Measurements from ENCODE around the gene ZNF580.

The ZNF580 gene

DNA sequence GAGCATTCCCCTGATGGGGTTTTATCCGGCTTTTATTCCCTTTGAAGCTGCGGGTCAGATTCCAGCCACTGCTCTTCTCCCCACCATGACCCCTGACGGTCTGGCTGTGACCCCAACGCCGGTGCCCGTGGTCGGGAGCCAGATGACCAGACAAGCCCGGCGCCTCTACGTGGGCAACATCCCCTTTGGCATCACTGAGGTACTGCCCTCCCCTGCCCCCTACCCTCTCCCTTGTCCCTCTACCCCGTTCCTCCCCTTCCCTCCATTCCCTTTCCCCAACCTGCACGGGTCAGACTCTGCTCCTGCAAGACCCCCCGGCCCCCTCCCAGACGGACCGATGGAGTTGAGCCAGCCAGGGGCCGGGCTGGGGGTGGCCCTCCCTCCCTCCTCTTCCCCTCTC lies 20.2 kb downstream of the ZNF580 start:
- ChIA-PET POLR2A (no interaction called here), CTCF (interaction anchor here (1.7 kb wide), 1 partner anchor 10 kb away, joined by 10 read pairs; no protein-coding TSS in a partner anchor)
- TF ChIP-seq, protein P1, sequence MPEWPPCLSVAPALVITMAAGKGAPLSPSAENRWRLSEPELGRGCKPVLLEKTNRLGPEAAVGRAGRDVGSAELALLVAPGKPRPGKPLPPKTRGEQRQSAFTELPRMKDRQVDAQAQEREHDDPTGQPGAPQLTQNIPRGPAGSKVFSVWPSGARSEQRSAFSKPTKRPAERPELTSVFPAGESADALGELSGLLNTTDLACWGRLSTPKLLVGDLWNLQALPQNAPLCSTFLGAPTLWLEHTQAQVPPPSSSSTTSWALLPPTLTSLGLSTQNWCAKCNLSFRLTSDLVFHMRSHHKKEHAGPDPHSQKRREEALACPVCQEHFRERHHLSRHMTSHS (tag by site-specific recombination; IDR thresholded peaks at IDR 0.05), result no peak
- TF ChIP-seq KLF17 (tag by site-specific recombination; IDR thresholded peaks at IDR 0.05) (no peak), ZBTB49 (tag by site-specific recombination; IDR thresholded peaks at IDR 0.05; ENCODE audit: low read depth) (no peak), ZNF629 (tag by site-specific recombination; IDR thresholded peaks at IDR 0.05) (no peak), ZFHX2 (tag by site-specific recombination; conservative IDR thresholded peaks at IDR 0.05) (no peak)
- H3K4me1 ChIP-seq (ENCODE audit: control insufficient read depth, insufficient read depth, low read length), result peaks cover 11% of the 10 kb centered on the region
- no peaks in the 10 kb centered on the region for H3K9me3 ChIP-seq (ENCODE audit: control insufficient read depth, insufficient read depth, low read depth, low read length)
- no peak overlapping the region for H3K4me3 ChIP-seq (ENCODE audit: low read depth, low read length)
- H3K27ac ChIP-seq (ENCODE audit: extremely low read depth, low read depth, low read length), result no peak overlapping the region
- H3K36me3 ChIP-seq (ENCODE audit: control insufficient read depth in 2 of 2, insufficient read depth in 1 of 2, low read length in 2 of 2), result peaks cover 54 to 91% of the 10 kb centered on the region in 2 experiments

- Histone ChIP-seq H3K9me3 (ENCODE audit: control insufficient read depth, insufficient read depth, low read depth, low read length) (no peaks in the 10 kb centered on the region), H3K36me3 (ENCODE audit: control insufficient read depth in 2 of 2, insufficient read depth in 1 of 2, low read length in 2 of 2) (peaks cover 51 to 91% of the 10 kb centered on the region in 2 experiments), H3K4me1 (ENCODE audit: control insufficient read depth, insufficient read depth, low read length) (peaks cover 11% of the 10 kb centered on the region), H3K27ac (ENCODE audit: extremely low read depth, low read depth, low read length) (no peak overlapping the region), H3K4me3 (ENCODE audit: low read depth, low read length) (no peak overlapping the region)
- ChIA-PET POLR2A (no interaction called here), CTCF (no interaction called here)
- TF ChIP-seq BCL6B (tag by site-specific recombination; IDR thresholded peaks at IDR 0.05), result no peak
- TF ChIP-seq ATF2 (tag by site-specific recombination; IDR thresholded peaks at IDR 0.05; ENCODE audit: low read depth), result no peak
- TF ChIP-seq ZNF133 (tag by site-specific recombination; IDR thresholded peaks at IDR 0.05), result no peak
- TF ChIP-seq PRDM1 (tag by site-specific recombination; IDR thresholded peaks at IDR 0.05), result peak; percentile 93
- 0 out of 2 replicates have a peak, but pooled peaks have one; percentile 6 for TF ChIP-seq SP2 (tag by site-specific recombination; IDR thresholded peaks at IDR 0.05)
- TF ChIP-seq, protein P2, sequence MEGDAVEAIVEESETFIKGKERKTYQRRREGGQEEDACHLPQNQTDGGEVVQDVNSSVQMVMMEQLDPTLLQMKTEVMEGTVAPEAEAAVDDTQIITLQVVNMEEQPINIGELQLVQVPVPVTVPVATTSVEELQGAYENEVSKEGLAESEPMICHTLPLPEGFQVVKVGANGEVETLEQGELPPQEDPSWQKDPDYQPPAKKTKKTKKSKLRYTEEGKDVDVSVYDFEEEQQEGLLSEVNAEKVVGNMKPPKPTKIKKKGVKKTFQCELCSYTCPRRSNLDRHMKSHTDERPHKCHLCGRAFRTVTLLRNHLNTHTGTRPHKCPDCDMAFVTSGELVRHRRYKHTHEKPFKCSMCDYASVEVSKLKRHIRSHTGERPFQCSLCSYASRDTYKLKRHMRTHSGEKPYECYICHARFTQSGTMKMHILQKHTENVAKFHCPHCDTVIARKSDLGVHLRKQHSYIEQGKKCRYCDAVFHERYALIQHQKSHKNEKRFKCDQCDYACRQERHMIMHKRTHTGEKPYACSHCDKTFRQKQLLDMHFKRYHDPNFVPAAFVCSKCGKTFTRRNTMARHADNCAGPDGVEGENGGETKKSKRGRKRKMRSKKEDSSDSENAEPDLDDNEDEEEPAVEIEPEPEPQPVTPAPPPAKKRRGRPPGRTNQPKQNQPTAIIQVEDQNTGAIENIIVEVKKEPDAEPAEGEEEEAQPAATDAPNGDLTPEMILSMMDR (tag by site-specific recombination; IDR thresholded peaks at IDR 0.05), result peak; percentile 60; the same call in 1 of the 2 replicates
- TF ChIP-seq, protein P3, sequence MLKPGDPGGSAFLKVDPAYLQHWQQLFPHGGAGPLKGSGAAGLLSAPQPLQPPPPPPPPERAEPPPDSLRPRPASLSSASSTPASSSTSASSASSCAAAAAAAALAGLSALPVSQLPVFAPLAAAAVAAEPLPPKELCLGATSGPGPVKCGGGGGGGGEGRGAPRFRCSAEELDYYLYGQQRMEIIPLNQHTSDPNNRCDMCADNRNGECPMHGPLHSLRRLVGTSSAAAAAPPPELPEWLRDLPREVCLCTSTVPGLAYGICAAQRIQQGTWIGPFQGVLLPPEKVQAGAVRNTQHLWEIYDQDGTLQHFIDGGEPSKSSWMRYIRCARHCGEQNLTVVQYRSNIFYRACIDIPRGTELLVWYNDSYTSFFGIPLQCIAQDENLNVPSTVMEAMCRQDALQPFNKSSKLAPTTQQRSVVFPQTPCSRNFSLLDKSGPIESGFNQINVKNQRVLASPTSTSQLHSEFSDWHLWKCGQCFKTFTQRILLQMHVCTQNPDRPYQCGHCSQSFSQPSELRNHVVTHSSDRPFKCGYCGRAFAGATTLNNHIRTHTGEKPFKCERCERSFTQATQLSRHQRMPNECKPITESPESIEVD (tag by site-specific recombination; IDR thresholded peaks at IDR 0.05), result no peak
Measured at GRCh38 chr19:55661826-55662225, 21.0 kb downstream of the ZNF580 start.

Measured in HEK293 (cell line).